Parathyroid adenoma (tissue), 2 donors: ENCODE results near the gene GABRQ.
"Not testable (repeated sequence)": the region's sequence is repeated elsewhere in the genome, so short reads cannot be mapped to it uniquely, and the experiment has no call there.

Experiments used
- H2AFZ ChIP-seq: fragments of 300-600 bp; sonication (generic); one replicate; pipeline ENCODE4 v1.7.0; 2017; ENCODE audit warnings: antibody characterized with exemption, mild to moderate bottlenecking
- H3K27ac ChIP-seq: fragments of 300-600 bp; sonication (generic); one replicate; pipeline ENCODE4 v1.7.0; 2017
- H3K27me3 ChIP-seq: fragments of 300-600 bp; sonication (generic); one replicate; pipeline ENCODE4 v1.7.0; 2017; ENCODE audit warnings: low read length; ENCODE audit not compliant: control insufficient read depth, insufficient read depth
- H3K36me3 ChIP-seq: fragments of 300-600 bp; sonication (generic); one replicate; pipeline ENCODE4 v1.7.0; 2017; ENCODE audit warnings: low read length; ENCODE audit not compliant: control insufficient read depth, insufficient read depth
- H3K4me1 ChIP-seq: fragments of 300-600 bp; sonication (generic); one replicate; pipeline ENCODE4 v1.7.0; 2017; ENCODE audit warnings: control low read depth
- H3K4me2 ChIP-seq: fragments of 300-600 bp; sonication (generic); one replicate; pipeline ENCODE4 v1.7.0; 2017; ENCODE audit warnings: low read length
- H3K4me3 ChIP-seq: fragments of 300-600 bp; sonication (generic); one replicate; pipeline ENCODE4 v1.7.0; 2017; ENCODE audit warnings: low read depth, low read length
- H3K79me2 ChIP-seq: fragments of 300-600 bp; sonication (generic); one replicate; pipeline ENCODE4 v1.7.0; 2017; ENCODE audit warnings: control low read depth
- H3K9ac ChIP-seq: fragments of 300-600 bp; sonication (generic); one replicate; pipeline ENCODE4 v1.7.0; 2017; ENCODE audit warnings: mild to moderate bottlenecking
- H3K9me3 ChIP-seq: fragments of 300-600 bp; sonication (generic); one replicate; pipeline ENCODE4 v1.7.0; 2017; ENCODE audit warnings: low read length; ENCODE audit not compliant: control insufficient read depth
- CTCF ChIP-seq: fragments of 300-600 bp; sonication (generic); IDR thresholded peaks from one replicate; pipeline ENCODE4 v1.7.0; 2017; ENCODE audit warnings: antibody characterized with exemption, mild to moderate bottlenecking
- donor health status: primary hyperparathyroidism.

GABRQ gene

DNA sequence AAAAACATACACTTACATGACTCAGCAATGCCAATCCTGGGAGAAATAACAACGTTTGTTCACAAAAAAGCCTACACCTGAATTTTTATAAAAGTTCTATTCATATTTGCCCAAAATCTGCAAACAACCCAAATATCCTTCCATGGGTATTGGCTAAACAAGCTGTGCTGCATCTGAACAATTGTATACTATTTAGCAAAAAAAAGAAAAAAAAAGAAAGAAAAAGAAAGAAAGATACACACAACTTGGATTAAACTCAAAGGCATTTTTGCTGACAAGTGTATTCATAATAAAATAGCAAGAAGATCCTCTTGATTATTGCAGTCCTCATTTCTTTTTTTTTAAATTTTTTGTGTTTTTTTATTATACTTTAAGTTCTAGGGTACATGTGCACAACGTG is 36.4 kb downstream of the GABRQ start:
- no peak overlapping the region for H3K27ac ChIP-seq
- no peaks in the 10 kb centered on the region for H3K4me1 ChIP-seq
- no peak for TF ChIP-seq CTCF
- no peaks in the 10 kb centered on the region for H3K27me3 ChIP-seq
- no peaks in the 10 kb centered on the region for H3K9me3 ChIP-seq
- H3K36me3 ChIP-seq, result no peaks in the 10 kb centered on the region
- no peak overlapping the region for H3K4me3 ChIP-seq
- no peak overlapping the region for H2AFZ ChIP-seq
- H3K9ac ChIP-seq, result no peak overlapping the region
- H3K4me2 ChIP-seq, result no peak overlapping the region
- no peaks in the 10 kb centered on the region for H3K79me2 ChIP-seq

GRCh38 chrX:152674652-152675051 is 37.0 kb downstream of the GABRQ start:
- not testable (repeated sequence) for H3K4me2 ChIP-seq

GRCh38 chrX:152681012-152681411 is 43.3 kb downstream of the GABRQ start:
- not testable (repeated sequence) for H2AFZ ChIP-seq, H3K9ac ChIP-seq, H3K9me3 ChIP-seq, H3K4me1 ChIP-seq, H3K4me2 ChIP-seq, H3K27ac ChIP-seq, H3K79me2 ChIP-seq, H3K4me3 ChIP-seq, H3K27me3 ChIP-seq, H3K36me3 ChIP-seq

More at GRCh38 chrX:152674652-152675051, 37.0 kb downstream of the GABRQ start:
- H3K79me2 ChIP-seq, H3K4me1 ChIP-seq, H3K36me3 ChIP-seq, H3K27ac ChIP-seq, H3K4me3 ChIP-seq, H2AFZ ChIP-seq, H3K9me3 ChIP-seq, H3K9ac ChIP-seq, H3K27me3 ChIP-seq: not testable (repeated sequence)

GRCh38 chrX:152697952-152698931 is 60.5 kb downstream of the GABRQ start, which contains the start of gene MAGEA3:
Gene MAGEA3 (plus strand): TSS chrX:152698794. CDS start chrX:152700833, 2,039 bp downstream.
- not testable (repeated sequence) for H3K79me2 ChIP-seq, H3K27me3 ChIP-seq, H3K4me1 ChIP-seq, H3K9me3 ChIP-seq, H3K27ac ChIP-seq, H3K9ac ChIP-seq, H3K4me3 ChIP-seq, H2AFZ ChIP-seq, H3K4me2 ChIP-seq, H3K36me3 ChIP-seq

GRCh38 chrX:152700390-152700789 is 62.7 kb downstream of the GABRQ start:
- H3K9me3 ChIP-seq, H3K4me3 ChIP-seq, H3K27me3 ChIP-seq, H3K4me1 ChIP-seq, H3K27ac ChIP-seq, H2AFZ ChIP-seq, H3K36me3 ChIP-seq, H3K9ac ChIP-seq, H3K79me2 ChIP-seq, H3K4me2 ChIP-seq: not testable (repeated sequence)

- H3K9me3 ChIP-seq, H3K27me3 ChIP-seq, H3K4me2 ChIP-seq, H3K4me1 ChIP-seq, H2AFZ ChIP-seq, H3K79me2 ChIP-seq, H3K4me3 ChIP-seq, H3K36me3 ChIP-seq, H3K9ac ChIP-seq, H3K27ac ChIP-seq: not testable (repeated sequence)
These were observed 68.8 kb downstream of the GABRQ start for GRCh38 chrX:152706500-152706899.
